Stomach (tissue), 9 donors: ENCODE results near the gene NOP58. TPM values are rescaled to one million over a fixed set of nuclear protein-coding genes. Genes with fewer than 3 reads are reported as not detected.
"Not testable (repeated sequence)": the region's sequence is repeated elsewhere in the genome, so short reads cannot be mapped to it uniquely, and the experiment has no call there.

Experiments used
- DNase-seq, 2 donors: peaks; one replicate each; pipeline versions ENCODE4 v3.0.0 to v3.0.0-alpha.2; 2013 to 2019
- H3K27ac ChIP-seq, 5 donors: fragments of 200-600 bp in 4 of 5; sonication (generic) in 4 of 5; one replicate each; pipeline ENCODE4 v1.5.1; 2013 to 2019; ENCODE audit warnings: mild to moderate bottlenecking in 1 of 5, moderate library complexity in 1 of 5
- H3K27me3 ChIP-seq, 3 donors: fragments of 200-600 bp; sonication (generic); one replicate each; pipeline ENCODE4 v1.5.1; 2017 to 2019; ENCODE audit warnings: mixed run types in 1 of 3
- H3K36me3 ChIP-seq, 4 donors: fragments of 200-600 bp; sonication (generic); 1 replicate in 3 of 4; 2 replicates in 1 of 4; pipeline ENCODE4 v1.5.1; 2016 to 2019
- H3K4me1 ChIP-seq, 4 donors: fragments of 200-600 bp; sonication (generic); one replicate each; pipeline ENCODE4 v1.5.1; 2016 to 2019
- H3K4me3 ChIP-seq, 4 donors: fragments of 200-600 bp; sonication (generic) in 3 of 4; one replicate each; pipeline ENCODE4 v1.5.1; 2016 to 2019; ENCODE audit warnings: mild to moderate bottlenecking in 1 of 4
- H3K9me3 ChIP-seq, 4 donors: fragments of 200-600 bp; sonication (generic); one replicate each; pipeline ENCODE4 v1.5.1; 2016 to 2019
- CTCF ChIP-seq, 7 experiments: fragments of 450-650 bp in 4 of 7; fragments of 200-600 bp in 3 of 7; sonication (generic) in 3 of 7; IDR thresholded peaks; one replicate each; pipeline ENCODE4 v1.5.1; 2016 to 2019; ENCODE audit warnings: antibody characterized with exemption in 7 of 7, control low read depth in 2 of 7, mild to moderate bottlenecking in 1 of 7
- EP300 ChIP-seq: sonication (generic); formaldehyde crosslinking; IDR thresholded peaks from one replicate; pipeline ENCODE4 v1.6.1; 2017; ENCODE audit warnings: antibody characterized with exemption
- POLR2A ChIP-seq, 4 donors: fragments of 450-650 bp; IDR thresholded peaks; one replicate each; pipeline ENCODE4 v1.6.1; 2016; ENCODE audit warnings: antibody characterized with exemption in 4 of 4, control low read depth in 2 of 4, mild to moderate bottlenecking in 1 of 4, moderate library complexity in 1 of 4
- POLR2AphosphoS5 ChIP-seq, 3 donors: sonication (generic); formaldehyde crosslinking; IDR thresholded peaks; one replicate each; pipeline ENCODE4 v1.6.1; 2016; ENCODE audit warnings: antibody characterized with exemption in 3 of 3
- WGBS, 5 donors: extraction: QIAGEN DNeasy Blood & Tissue Kit in 3 of 5; methylation state at CpG; one replicate each; pipeline versions ENCODE4 v1.1.5 to v1.1.7; 2013 to 2018; 5-methylcytosine and 5-hydroxymethylcytosine counted together
- intact Hi-C: fragments of 100-400 bp; cut with DNase I; formaldehyde crosslinking; loops from one replicate; pipeline ENCODE4 v1.15.1; 2023; ENCODE audit warnings: low total_unique reads
- polyA plus RNA-seq, 3 donors: library from polyadenylated mRNA; stranded (reverse); fragments of 200-250 nt; gene quantifications; one replicate each; pipeline ENCODE4 v1.2.3, GENCODE V29; 2013
- total RNA-seq, 5 donors: library from RNA; depleted of rRNA; stranded (reverse); fragments of >200 nt; gene quantifications; one replicate each; pipeline versions ENCODE4 v1.1.0 to v1.2.3, GENCODE V29; 2014 to 2016
- donor health status: healthy with polysubstance abuse.
- donor health status: Bipolar disorder and iron deficiency.
- donor health status: healthy.

The NOP58 gene
- total and polyA plus RNA-seq, 8 donors = 38.0 to 126 (median 73.8) TPM

- Histone ChIP-seq H3K27me3 (no peaks in the 10 kb centered on the region), H3K9me3 (no peaks in the 10 kb centered on the region), H3K4me1 (peaks cover 19 to 46% (median 31%) of the 10 kb centered on the region in 4 donors), H3K4me3 (peak within 1 kb of the TSS; percentile 84 to 99 (median 88)), H3K27ac (peak within 1 kb of the TSS; percentile 86 to 96 (median 90)), H3K36me3 (no peaks in the 10 kb centered on the region)
- WGBS, 5 donors = 3 to 4% (median 4%) methylated on average over 26 to 51 of the region's 54 CpGs
- peak; percentile 89 to 98 for DNase-seq
- TF ChIP-seq POLR2AphosphoS5 (IDR thresholded peaks at IDR 0.05) = peak; percentile 69 to 88 (median 80)
- no peak for TF ChIP-seq POLR2A (IDR thresholded peaks at IDR 0.05)
- intact Hi-C loops = no loop called here
These were observed 27.0 kb upstream of the NOP58 start, which contains the start of gene SUMO1 for GRCh38 chr2:202238234-202239197. TSS of gene SUMO1 (minus strand) at chr2:202238597. CDS start at chr2:202238451, 146 bp downstream.

DNA sequence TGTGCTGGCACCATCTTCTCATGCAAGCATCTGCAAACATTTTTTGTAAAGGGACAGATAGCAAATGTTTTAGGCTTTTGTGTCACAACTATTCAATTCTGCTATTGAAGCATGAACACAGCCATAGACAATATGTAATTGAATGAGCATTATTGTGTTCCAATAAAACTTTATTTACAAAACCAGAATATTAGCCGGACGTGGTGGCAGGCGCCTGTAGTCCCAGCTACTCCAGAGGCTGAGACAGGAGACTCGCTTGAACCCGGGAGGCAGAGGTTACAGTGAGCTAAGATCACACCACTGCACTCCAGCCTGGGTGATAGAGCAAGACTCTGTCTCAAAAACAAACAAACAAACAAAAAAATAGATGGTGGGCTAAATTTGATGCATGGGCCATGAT, 17.9 kb upstream of the NOP58 start:
- 94 to 98% (median 97%) methylated on average over 5 of the region's 5 CpGs for WGBS, 5 donors
- DNase-seq, H3K27me3 ChIP-seq, H3K27ac ChIP-seq, H3K36me3 ChIP-seq, H3K9me3 ChIP-seq, H3K4me3 ChIP-seq, H3K4me1 ChIP-seq, intact Hi-C loops: not testable (repeated sequence)

DNA sequence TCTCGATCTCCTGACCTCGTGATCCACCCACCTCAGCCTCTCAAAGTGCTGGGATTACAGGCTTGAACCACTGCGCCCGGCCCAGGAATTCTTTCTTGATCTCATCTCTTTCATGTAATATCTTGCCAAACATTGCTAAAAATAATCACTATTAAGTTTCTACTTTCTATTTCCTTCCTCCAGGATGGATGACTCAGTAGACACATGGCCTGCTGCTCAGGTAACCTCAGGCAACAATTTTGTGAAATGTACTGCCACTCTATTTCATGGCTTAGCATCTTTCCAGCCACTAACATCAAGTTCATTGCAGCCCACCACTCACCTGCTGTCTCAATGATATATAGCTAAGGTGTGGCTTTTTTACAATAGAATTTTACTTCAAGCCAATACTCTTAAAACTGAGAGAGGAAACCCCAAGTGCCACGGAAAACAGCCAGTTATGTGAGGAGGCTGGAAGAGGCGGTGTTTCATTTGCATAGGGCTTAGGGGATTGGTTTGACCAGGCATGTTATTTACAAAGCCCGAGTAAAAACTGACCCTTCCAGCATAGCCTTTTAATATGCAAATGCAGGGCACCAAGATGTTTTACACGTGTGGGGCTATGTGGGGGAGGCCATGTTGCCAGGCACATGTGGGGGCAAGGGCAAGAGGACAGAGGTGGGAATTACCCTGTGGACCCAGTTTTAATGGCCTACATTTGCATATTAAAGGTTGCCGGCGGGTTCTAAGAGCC, 15.9 kb upstream of the NOP58 start:
- no peak overlapping the region for H3K4me3 ChIP-seq
- intact Hi-C loops = no loop called here
- TF ChIP-seq POLR2A (IDR thresholded peaks at IDR 0.05) (no peak), POLR2AphosphoS5 (IDR thresholded peaks at IDR 0.05) (no peak), CTCF (IDR thresholded peaks at IDR 0.05) (no peak), EP300 (no peak)
- no peaks in the 10 kb centered on the region for H3K27me3 ChIP-seq
- H3K27ac ChIP-seq = no peak overlapping the region
- H3K4me1 ChIP-seq = no peaks in the 10 kb centered on the region
- no peak for DNase-seq
- H3K36me3 ChIP-seq = no peaks in the 10 kb centered on the region
- H3K9me3 ChIP-seq = no peaks in the 10 kb centered on the region
- WGBS, 5 donors = 56 to 64% (median 58%) methylated on average over 10 of the region's 10 CpGs

DNA sequence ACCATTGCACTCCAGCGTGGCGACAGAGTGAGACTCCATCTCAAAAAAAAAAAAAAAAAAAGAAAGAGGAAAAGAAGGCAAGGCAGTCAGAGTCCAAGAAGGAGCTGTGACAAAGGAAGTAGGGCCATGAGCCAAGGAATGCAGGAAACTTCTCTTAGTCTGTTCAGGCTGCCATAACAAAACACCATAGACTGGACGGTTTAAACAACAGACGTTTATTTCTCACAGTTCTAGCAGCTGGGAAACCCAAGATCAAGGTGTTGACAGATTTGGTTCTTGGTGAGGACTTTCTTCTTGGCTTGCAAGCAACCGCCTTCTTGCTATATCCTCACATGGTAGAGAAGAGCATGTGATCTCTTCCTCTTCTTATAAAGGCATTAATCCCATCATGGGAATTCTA, 14.1 kb upstream of the NOP58 start:
- 77 to 90% (median 83%) methylated on average over 5 of the region's 5 CpGs for WGBS, 5 donors
- no peaks in the 10 kb centered on the region for H3K9me3 ChIP-seq
- H3K36me3 ChIP-seq = no peaks in the 10 kb centered on the region

More for the DNA sequence above, 14.1 kb upstream of the NOP58 start:
- H3K4me3 ChIP-seq = no peak overlapping the region
- no peaks in the 10 kb centered on the region for H3K27me3 ChIP-seq
- intact Hi-C loops = no loop called here
- no peaks in the 10 kb centered on the region for H3K4me1 ChIP-seq
- no peak overlapping the region for H3K27ac ChIP-seq
- DNase-seq = no peak
- TF ChIP-seq POLR2A (IDR thresholded peaks at IDR 0.05) (no peak), POLR2AphosphoS5 (IDR thresholded peaks at IDR 0.05) (no peak), EP300 (no peak), CTCF (IDR thresholded peaks at IDR 0.05) (no peak)
